Activated CD4-positive, alpha-beta T cell treated with anti-CD3 and anti-CD28 coated beads, Interleukin-2, amount 50 U/mL, for 16 hours (primary cell): ENCODE measurements around the gene CNTNAP2.

Experiments
- DNase-seq: peaks from one replicate; pipeline ENCODE4 v3.0.0-alpha.2; 2020

The CNTNAP2 gene

GRCh38 chr7:147805996-147806576, 1689.5 kb downstream of the CNTNAP2 start:
- DNase-seq, result no peak

GRCh38 chr7:147809786-147810185, 1693.2 kb downstream of the CNTNAP2 start:
- DNase-seq, result no peak

- DNase-seq, result no peak
These were observed 1693.7 kb downstream of the CNTNAP2 start for GRCh38 chr7:147810269-147810668.

- DNase-seq, result no peak
These were observed 1695.3 kb downstream of the CNTNAP2 start for GRCh38 chr7:147811923-147812322.

GRCh38 chr7:147813316-147813715, 1696.7 kb downstream of the CNTNAP2 start:
- no peak for DNase-seq

- no peak for DNase-seq
These were observed 1701.7 kb downstream of the CNTNAP2 start for GRCh38 chr7:147818317-147818716.

- DNase-seq, result no peak
These were observed 1708.1 kb downstream of the CNTNAP2 start for GRCh38 chr7:147824671-147825070.

GRCh38 chr7:147829016-147829415, 1712.4 kb downstream of the CNTNAP2 start:
- DNase-seq, result no peak

- no peak for DNase-seq
These were observed 1717.0 kb downstream of the CNTNAP2 start for GRCh38 chr7:147833557-147833956.

GRCh38 chr7:147833970-147834369, 1717.4 kb downstream of the CNTNAP2 start:
- no peak for DNase-seq

- no peak for DNase-seq
These were observed 1736.2 kb downstream of the CNTNAP2 start for GRCh38 chr7:147852833-147853232.

GRCh38 chr7:147857152-147858140, 1740.8 kb downstream of the CNTNAP2 start:
- DNase-seq, result no peak

GRCh38 chr7:147858421-147858820, 1741.8 kb downstream of the CNTNAP2 start:
- DNase-seq, result no peak

- DNase-seq, result no peak
These were observed 1742.4 kb downstream of the CNTNAP2 start for GRCh38 chr7:147859033-147859432.

GRCh38 chr7:147859486-147859885, 1742.9 kb downstream of the CNTNAP2 start:
- no peak for DNase-seq

GRCh38 chr7:147861058-147861716, 1744.6 kb downstream of the CNTNAP2 start:
- no peak for DNase-seq

- no peak for DNase-seq
These were observed 1745.3 kb downstream of the CNTNAP2 start for GRCh38 chr7:147861945-147862344.

GRCh38 chr7:147869456-147869855, 1752.9 kb downstream of the CNTNAP2 start:
- no peak for DNase-seq

GRCh38 chr7:147878912-147879661, 1762.5 kb downstream of the CNTNAP2 start:
- no peak for DNase-seq

- no peak for DNase-seq
These were observed 1769.3 kb downstream of the CNTNAP2 start for GRCh38 chr7:147885869-147886268.

- no peak for DNase-seq
These were observed 1777.7 kb downstream of the CNTNAP2 start for GRCh38 chr7:147894271-147894670.

GRCh38 chr7:147896121-147896520, 1779.5 kb downstream of the CNTNAP2 start:
- no peak for DNase-seq
